GM23248 (cell line): ENCODE results near the gene TEX29. TPM values are rescaled to one million over a fixed set of nuclear protein-coding genes. Genes with fewer than 3 reads are reported as not detected.

Experiments used
- DNase-seq: peaks from one replicate; pipeline ENCODE4 v3.0.0-alpha.2; 2015
- H2AFZ ChIP-seq: fragments of 200-600 bp; sonication (generic); 2 replicates; pipeline ENCODE4 v1.6.1; 2016; ENCODE audit warnings: antibody characterized with exemption
- H3F3A ChIP-seq: fragments of 200-600 bp; sonication (generic); 2 replicates; pipeline ENCODE4 v1.6.1; 2016; ENCODE audit warnings: mild to moderate bottlenecking, antibody characterized with exemption, mixed run types; ENCODE audit not compliant: insufficient read depth
- H3K27ac ChIP-seq: fragments of 200-600 bp; sonication (generic); 2 replicates; pipeline ENCODE4 v1.5.1; 2016; ENCODE audit warnings: mild to moderate bottlenecking
- H3K27me3 ChIP-seq: fragments of 200-600 bp; sonication (generic); replicated peaks from 2 replicates; pipeline ENCODE4 v1.6.1; 2016; ENCODE audit warnings: mild to moderate bottlenecking; ENCODE audit not compliant: insufficient read depth
- H3K36me3 ChIP-seq: fragments of 200-600 bp; sonication (generic); 2 replicates; pipeline ENCODE4 v1.6.1; 2016; ENCODE audit warnings: low read depth, mild to moderate bottlenecking
- H3K4me1 ChIP-seq: fragments of 200-600 bp; sonication (generic); 2 replicates; pipeline ENCODE4 v1.6.1; 2016; ENCODE audit warnings: mild to moderate bottlenecking; ENCODE audit not compliant: insufficient read depth
- H3K4me2 ChIP-seq: fragments of 200-600 bp; sonication (generic); one replicate; pipeline ENCODE4 v1.6.1; 2016; ENCODE audit warnings: mild to moderate bottlenecking; ENCODE audit not compliant: unreplicated experiment
- H3K4me3 ChIP-seq: fragments of 200-600 bp; sonication (generic); 2 replicates; pipeline ENCODE4 v1.5.1; 2016; ENCODE audit warnings: mild to moderate bottlenecking
- H3K79me2 ChIP-seq: fragments of 200-600 bp; sonication (generic); 2 replicates; pipeline ENCODE4 v1.6.1; 2016; ENCODE audit warnings: mild to moderate bottlenecking; ENCODE audit not compliant: insufficient read depth
- H3K9ac ChIP-seq: fragments of 200-600 bp; sonication (generic); 2 replicates; pipeline ENCODE4 v1.6.1; 2016; ENCODE audit warnings: mild to moderate bottlenecking
- H3K9me2 ChIP-seq: fragments of 200-600 bp; sonication (generic); 2 replicates; pipeline ENCODE4 v1.6.1; 2016; ENCODE audit warnings: mixed run types, mild to moderate bottlenecking, moderate library complexity; ENCODE audit not compliant: insufficient read depth
- H3K9me3 ChIP-seq: fragments of 200-600 bp; sonication (generic); one replicate; pipeline ENCODE4 v1.6.1; 2017; ENCODE audit warnings: low read depth
- H4K20me1 ChIP-seq: fragments of 200-600 bp; sonication (generic); 2 replicates; pipeline ENCODE4 v1.6.0; 2016; ENCODE audit not compliant: insufficient read depth
- EZH2 ChIP-seq: fragments of 200-600 bp; sonication (generic); IDR thresholded peaks from 2 replicates; pipeline ENCODE4 v1.6.1; 2018; ENCODE audit warnings: antibody characterized with exemption, mild to moderate bottlenecking; ENCODE audit not compliant: insufficient read depth, poor library complexity, severe bottlenecking
- EZH2phosphoT487 ChIP-seq: fragments of 200-600 bp; sonication (generic); IDR thresholded peaks from 2 replicates; pipeline ENCODE4 v1.6.1; 2018; ENCODE audit warnings: antibody characterized with exemption, moderate library complexity, mild to moderate bottlenecking, low read depth; ENCODE audit not compliant: insufficient read depth
- WGBS, 2 experiments: methylation state at CpG; one replicate each; pipeline ENCODE4 v1.1.6; 2015 to 2017; ENCODE audit warnings: low lambda C conversion rate in 2 of 2, low coverage in 1 of 2; ENCODE audit errors: missing lambda C conversion rate in 2 of 2; 5-methylcytosine and 5-hydroxymethylcytosine counted together
- in situ Hi-C: fragments of 300-500 bp; cut with MboI; formaldehyde crosslinking; loops from 2 replicates; pipeline ENCODE4 v1.15.0; 2020
- polyA plus RNA-seq: library from polyadenylated mRNA; unstranded; fragments of >200 nt; fragmentation: Nextera tagmentation; extraction: Ambion mirVana; gene quantifications from 2 replicates; pipeline ENCODE4 v1.2.1, GENCODE V29; 2016
- total RNA-seq: library from RNA; depleted of rRNA; stranded (reverse); fragments of >200 nt; shearing (Covaris generic); gene quantifications from 2 replicates; pipeline ENCODE4 v1.2.3, GENCODE V29; 2014

Gene TEX29
- total and polyA plus RNA-seq, 2 experiments from 2014 or later, result 0.75 TPM; not detected in 1

DNA sequence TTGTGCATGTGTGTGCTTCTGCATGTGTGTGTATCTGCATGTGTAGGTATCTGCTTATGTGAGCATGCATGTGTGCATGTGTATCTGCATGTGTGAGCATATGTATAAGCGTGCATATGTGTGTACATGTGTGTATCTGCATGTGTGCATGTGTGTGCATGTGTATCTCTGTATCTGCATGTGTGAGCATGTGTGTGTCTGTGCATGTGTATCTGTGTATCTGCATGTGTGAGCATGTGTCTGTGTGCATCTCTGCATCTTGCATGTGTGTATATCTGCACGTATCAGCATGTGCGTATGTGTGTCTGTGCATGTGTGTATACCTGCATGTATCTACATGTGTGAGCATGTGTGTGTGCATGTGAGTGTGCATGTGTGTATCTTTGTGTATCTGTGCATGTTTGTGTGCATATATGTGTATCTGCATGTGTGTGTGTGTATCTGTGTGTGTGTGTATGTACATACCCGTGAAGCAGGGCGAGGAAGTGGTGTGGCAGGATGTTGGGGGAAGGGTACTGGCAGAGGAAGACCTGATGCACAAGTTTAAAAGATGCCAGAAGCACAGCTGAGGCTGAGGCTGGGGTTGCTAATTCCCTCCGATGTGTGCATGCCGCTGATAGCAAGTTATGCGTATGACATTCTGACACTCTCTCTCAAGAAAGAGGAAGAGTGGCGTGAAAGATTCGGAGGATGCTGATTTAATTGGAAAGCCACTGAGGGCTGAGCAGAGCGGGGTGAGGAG, 64.2 kb downstream of the TEX29 start:
- Histone ChIP-seq H3K4me3 (no peak overlapping the region), H3K27me3 (no peaks in the 10 kb centered on the region; the same call in 1 of the 2 replicates), H3K9me3 (no peaks in the 10 kb centered on the region), H3K9me2 (no peaks in the 10 kb centered on the region), H2AFZ (no peak overlapping the region), H3K27ac (no peak overlapping the region), H3K36me3 (no peaks in the 10 kb centered on the region), H4K20me1 (no peaks in the 10 kb centered on the region), H3F3A (no peaks in the 10 kb centered on the region), H3K9ac (no peak overlapping the region), H3K4me1 (no peaks in the 10 kb centered on the region), H3K79me2 (no peaks in the 10 kb centered on the region), H3K4me2 (no peak overlapping the region)
- DNase-seq, result no peak
- TF ChIP-seq EZH2 (no peak), EZH2phosphoT487 (no peak)
- in situ Hi-C loops, result no loop called here
- 30 to 31% methylated on average over 11 of the region's 11 CpGs for WGBS, 2 experiments

- H4K20me1 ChIP-seq, result no peaks in the 10 kb centered on the region
- H3K27me3 ChIP-seq, result no peaks in the 10 kb centered on the region; the same call in 1 of the 2 replicates
- TF ChIP-seq EZH2phosphoT487 (no peak), EZH2 (no peak)
- no peak overlapping the region for H3K4me3 ChIP-seq
- no peaks in the 10 kb centered on the region for H3K9me3 ChIP-seq
- H3K9me2 ChIP-seq, result no peaks in the 10 kb centered on the region
- no peak overlapping the region for H3K9ac ChIP-seq
- H2AFZ ChIP-seq, result no peak overlapping the region
- WGBS, 2 experiments, result 53% methylated on average over 6 of the region's 6 CpGs
- no peaks in the 10 kb centered on the region for H3K79me2 ChIP-seq
- H3K27ac ChIP-seq, result no peak overlapping the region
- in situ Hi-C loops, result no loop called here
- no peak overlapping the region for H3K4me2 ChIP-seq
- H3F3A ChIP-seq, result no peaks in the 10 kb centered on the region
- no peaks in the 10 kb centered on the region for H3K36me3 ChIP-seq
- no peak for DNase-seq
- no peaks in the 10 kb centered on the region for H3K4me1 ChIP-seq
These were observed 64.9 kb downstream of the TEX29 start for GRCh38 chr13:111385183-111385857.

DNA sequence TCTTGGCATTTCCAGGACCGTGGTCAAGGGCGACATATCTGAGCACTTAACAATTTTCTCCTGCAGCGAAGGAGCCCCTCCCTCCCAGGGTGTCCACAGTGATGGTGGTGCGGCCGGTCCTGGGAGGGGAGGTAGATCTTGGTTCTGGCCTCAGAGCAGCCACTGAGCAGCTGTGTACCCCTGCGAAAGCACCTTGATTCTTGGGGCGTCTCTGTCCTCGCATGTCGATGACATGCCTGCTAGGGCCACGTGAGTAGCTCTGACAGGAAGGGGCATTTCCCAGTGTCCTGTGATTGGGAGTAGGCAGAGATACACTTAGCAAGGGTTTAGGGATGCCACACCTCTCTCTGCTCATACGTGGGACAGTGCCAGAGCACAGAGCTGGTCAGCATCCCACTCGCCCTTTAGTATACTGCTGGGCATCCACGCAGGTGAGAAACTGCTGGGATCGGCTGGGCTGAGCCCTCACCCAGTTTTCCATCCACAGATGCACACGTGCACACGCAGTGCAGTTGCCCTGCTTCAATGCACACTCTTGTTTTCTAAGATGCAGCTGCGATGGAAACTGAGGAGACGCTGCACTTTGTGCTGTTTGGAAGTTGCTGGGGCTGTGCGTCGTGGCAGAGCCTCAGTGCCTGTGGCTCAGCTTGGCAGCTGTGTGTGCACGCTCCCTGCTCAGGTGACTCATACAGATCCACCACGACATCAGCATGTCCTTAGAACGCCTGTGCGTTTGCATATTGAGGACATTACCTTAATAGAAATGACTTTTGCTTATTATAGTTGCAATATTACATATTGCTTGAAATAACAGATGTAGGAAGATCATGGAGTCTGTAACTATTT, 66.8 kb downstream of the TEX29 start:
- Histone ChIP-seq H3K27me3 (no peaks in the 10 kb centered on the region; the same call in 1 of the 2 replicates), H3K79me2 (no peaks in the 10 kb centered on the region), H2AFZ (no peak overlapping the region), H3K36me3 (no peaks in the 10 kb centered on the region), H3K9me2 (no peaks in the 10 kb centered on the region), H4K20me1 (no peaks in the 10 kb centered on the region), H3K4me2 (no peak overlapping the region), H3K27ac (no peak overlapping the region), H3K4me1 (no peaks in the 10 kb centered on the region), H3K9me3 (no peaks in the 10 kb centered on the region), H3K4me3 (no peak overlapping the region), H3F3A (no peaks in the 10 kb centered on the region), H3K9ac (no peak overlapping the region)
- TF ChIP-seq EZH2phosphoT487 (no peak), EZH2 (no peak)
- WGBS, 2 experiments, result 61 to 64% methylated on average over 24 of the region's 24 CpGs
- in situ Hi-C loops, result no loop called here
- DNase-seq, result no peak

- H3K9me3 ChIP-seq, result no peaks in the 10 kb centered on the region
- TF ChIP-seq EZH2phosphoT487, result no peak
- no peak for TF ChIP-seq EZH2
- no peaks in the 10 kb centered on the region for H3F3A ChIP-seq
- no peaks in the 10 kb centered on the region for H3K9me2 ChIP-seq
- H3K79me2 ChIP-seq, result no peaks in the 10 kb centered on the region
- no peak for DNase-seq
- H3K4me1 ChIP-seq, result no peaks in the 10 kb centered on the region
- H3K4me2 ChIP-seq, result no peak overlapping the region
- no peaks in the 10 kb centered on the region for H3K36me3 ChIP-seq
- H3K27me3 ChIP-seq, result no peaks in the 10 kb centered on the region; the same call in 1 of the 2 replicates
- no peak overlapping the region for H3K27ac ChIP-seq
- no peak overlapping the region for H3K9ac ChIP-seq
- no peaks in the 10 kb centered on the region for H4K20me1 ChIP-seq
- in situ Hi-C loops, result no loop called here
- H2AFZ ChIP-seq, result no peak overlapping the region
- no peak overlapping the region for H3K4me3 ChIP-seq
- whole genome bisulfite sequencing, 2 experiments, result 61% methylated on average over 18 of the region's 18 CpGs
These were observed 67.6 kb downstream of the TEX29 start for GRCh38 chr13:111387945-111388600.
